Activated CD8-positive, alpha-beta T cell treated with anti-CD3 and anti-CD28 coated beads, Interleukin-2, amount 10 ng/mL, durations not matched to agents 7 days and 5 days (primary cell): ENCODE results near the gene PLA2G2D. TPM values are rescaled to one million over a fixed set of nuclear protein-coding genes. Genes with fewer than 3 reads are reported as not detected.
A peak's percentile ranks its signal among the peaks of the same experiment; 100 is the strongest.

Experiments used
- ATAC-seq: fragments of 150-1000 bp; cut with Tn5 transposase; one replicate; pipeline ENCODE4 v1.10.0; 2021; ENCODE audit warnings: moderate library complexity
- CTCF ChIA-PET: fragments of 350-600 bp; sonication (Branson Sonifier 250); formaldehyde crosslinking; loops from one replicate; lab custom pipeline; 2021; ENCODE audit warnings: antibody characterized with exemption; lab: Charles Lee
- POLR2A ChIA-PET: fragments of 350-600 bp; sonication (Branson Sonifier 250); formaldehyde crosslinking; loops from one replicate; lab custom pipeline; 2021; ENCODE audit warnings: antibody characterized with exemption; lab: Charles Lee
- DNase-seq: peaks from one replicate; pipeline ENCODE4 v3.0.0-alpha.2; 2020
- H3K27ac Mint-ChIP-seq: one replicate; pipeline ENCODE4 v1.8.0; 2021; ENCODE audit warnings: mild to moderate bottlenecking, mixed read lengths
- H3K27me3 Mint-ChIP-seq: one replicate; pipeline ENCODE4 v1.8.0; 2021; ENCODE audit warnings: low read depth, mixed read lengths
- H3K36me3 Mint-ChIP-seq: one replicate; pipeline ENCODE4 v1.8.0; 2021; ENCODE audit warnings: low read depth, mixed read lengths
- H3K4me1 Mint-ChIP-seq: one replicate; pipeline ENCODE4 v1.8.0; 2021; ENCODE audit warnings: low read depth, mixed read lengths
- H3K4me3 Mint-ChIP-seq: one replicate; pipeline ENCODE4 v1.8.0; 2021; ENCODE audit warnings: mild to moderate bottlenecking, mixed read lengths
- H3K9me3 Mint-ChIP-seq: one replicate; pipeline ENCODE4 v1.8.0; 2022; ENCODE audit warnings: mixed read lengths; ENCODE audit not compliant: insufficient read depth
- total RNA-seq, 2 experiments: library from RNA; stranded (reverse); gene quantifications; one replicate each; pipeline ENCODE4 v1.2.3, GENCODE V29; 2021

PLA2G2D gene
- total RNA-seq, 2 experiments from 2014 or later: not detected

GRCh38 chr1:20093940-20094391 lies 25.4 kb downstream of the PLA2G2D start:
- ChIA-PET POLR2A (no interaction called here), CTCF (no interaction called here)
- H3K36me3 Mint-ChIP-seq: no peaks in the 10 kb centered on the region
- H3K27ac Mint-ChIP-seq: no peak overlapping the region
- no peaks in the 10 kb centered on the region for H3K9me3 Mint-ChIP-seq
- DNase-seq (no peak), ATAC-seq (no peak)
- H3K4me1 Mint-ChIP-seq: no peaks in the 10 kb centered on the region
- H3K4me3 Mint-ChIP-seq: no peak overlapping the region
- peaks cover 31% of the 10 kb centered on the region for H3K27me3 Mint-ChIP-seq

DNA sequence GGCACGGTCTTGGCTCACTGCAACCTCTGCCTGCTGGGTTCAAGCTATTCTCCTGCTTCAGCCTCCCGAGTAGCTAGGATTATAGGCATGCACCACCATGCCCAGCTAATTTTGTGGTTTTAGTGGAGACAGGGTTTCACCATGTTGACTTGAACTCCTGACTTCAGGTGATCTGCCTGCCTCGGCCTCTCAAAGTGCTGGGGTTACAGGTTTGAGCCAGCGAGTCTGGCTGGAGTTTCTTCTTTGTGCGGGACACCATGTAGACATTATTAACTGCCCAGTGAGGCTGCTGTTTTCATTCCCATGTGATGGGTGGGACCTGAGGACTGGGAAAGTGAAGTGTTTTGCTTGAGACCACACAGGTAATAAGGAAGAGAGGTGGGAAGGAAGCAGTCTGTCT lies 26.0 kb downstream of the PLA2G2D start:
- Mint-ChIP-seq H3K4me1 (no peaks in the 10 kb centered on the region), H3K27ac (no peak overlapping the region), H3K9me3 (no peaks in the 10 kb centered on the region), H3K27me3 (peaks cover 31% of the 10 kb centered on the region), H3K36me3 (no peaks in the 10 kb centered on the region), H3K4me3 (no peak overlapping the region)
- DNase-seq (no peak), ATAC-seq (no peak)
- CTCF ChIA-PET: interaction anchor here (1.1 kb wide), 1 partner anchor 102 kb away, joined by 4 read pairs; no protein-coding TSS in a partner anchor
- POLR2A ChIA-PET: no interaction called here

DNA sequence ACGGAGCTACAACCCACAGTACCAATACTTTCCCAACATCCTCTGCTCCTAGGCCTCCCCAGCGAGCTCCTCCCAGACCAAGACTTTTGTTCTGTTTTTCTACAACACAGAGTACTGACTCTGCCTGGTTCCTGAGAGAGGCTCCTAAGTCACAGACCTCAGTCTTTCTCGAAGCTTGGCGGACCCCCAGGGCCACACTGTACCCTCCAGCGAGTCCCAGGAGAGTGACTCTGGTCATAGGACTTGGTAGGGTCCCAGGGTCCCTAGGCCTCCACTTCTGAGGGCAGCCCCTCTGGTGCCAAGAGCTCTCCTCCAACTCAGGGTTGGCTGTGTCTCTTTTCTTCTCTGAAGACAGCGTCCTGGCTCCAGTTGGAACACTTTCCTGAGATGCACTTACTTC lies 28.7 kb downstream of the PLA2G2D start:
- Mint-ChIP-seq H3K4me3 (no peak overlapping the region), H3K27ac (no peak overlapping the region), H3K36me3 (no peaks in the 10 kb centered on the region), H3K9me3 (no peaks in the 10 kb centered on the region), H3K27me3 (peaks cover 25% of the 10 kb centered on the region), H3K4me1 (no peaks in the 10 kb centered on the region)
- ChIA-PET POLR2A (no interaction called here), CTCF (interaction anchor here (1.2 kb wide), 1 partner anchor 11 kb away, joined by 3 read pairs; no protein-coding TSS in a partner anchor)
- ATAC-seq (no peak), DNase-seq (no peak)

DNA sequence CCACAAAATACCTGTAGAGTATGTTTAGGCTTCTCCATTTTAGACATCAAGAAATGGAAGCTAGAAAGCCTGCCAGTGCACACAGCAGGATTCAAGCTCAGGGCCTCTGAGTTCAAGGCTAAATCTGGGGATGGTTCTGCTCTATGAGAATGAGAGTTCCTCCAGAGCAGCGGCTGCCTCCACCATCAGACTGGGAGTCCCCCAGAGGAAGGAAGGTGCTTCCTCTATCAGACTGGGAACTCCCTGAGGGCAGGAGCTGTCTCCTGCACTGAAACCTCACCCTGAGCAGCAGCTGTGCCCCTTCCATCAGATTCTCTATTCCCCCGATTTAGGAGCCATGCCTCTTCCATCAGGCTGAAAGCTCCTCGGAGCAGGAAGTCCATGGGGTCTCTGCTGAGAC lies 29.2 kb downstream of the PLA2G2D start:
- Mint-ChIP-seq H3K4me3 (no peak overlapping the region), H3K9me3 (no peaks in the 10 kb centered on the region), H3K27me3 (peaks cover 20% of the 10 kb centered on the region), H3K4me1 (no peaks in the 10 kb centered on the region), H3K27ac (no peak overlapping the region), H3K36me3 (no peaks in the 10 kb centered on the region)
- ATAC-seq (no peak), DNase-seq (no peak)
- CTCF ChIA-PET: interaction anchor here (1.2 kb wide), 1 partner anchor 12 kb away, joined by 3 read pairs; no protein-coding TSS in a partner anchor
- POLR2A ChIA-PET: no interaction called here

- Mint-ChIP-seq H3K27ac (no peak overlapping the region), H3K36me3 (no peaks in the 10 kb centered on the region), H3K4me1 (no peaks in the 10 kb centered on the region), H3K27me3 (peaks cover 17% of the 10 kb centered on the region), H3K9me3 (no peaks in the 10 kb centered on the region), H3K4me3 (no peak overlapping the region)
- no peak for DNase-seq
- ChIA-PET POLR2A (no interaction called here), CTCF (interaction anchor here (1.2 kb wide), 1 partner anchor 13 kb away, joined by 3 read pairs; no protein-coding TSS in a partner anchor)
- no peak for ATAC-seq
Measured at GRCh38 chr1:20089328-20090077, 29.8 kb downstream of the PLA2G2D start.

GRCh38 chr1:20087668-20088067 lies 31.7 kb downstream of the PLA2G2D start:
- no peak for DNase-seq
- H3K4me1 Mint-ChIP-seq: no peaks in the 10 kb centered on the region
- H3K27me3 Mint-ChIP-seq: peaks cover 14% of the 10 kb centered on the region
- no peaks in the 10 kb centered on the region for H3K36me3 Mint-ChIP-seq
- no peak overlapping the region for H3K27ac Mint-ChIP-seq
- ChIA-PET POLR2A (no interaction called here), CTCF (no interaction called here)
- no peak for ATAC-seq
- H3K4me3 Mint-ChIP-seq: no peak overlapping the region
- no peaks in the 10 kb centered on the region for H3K9me3 Mint-ChIP-seq

DNA sequence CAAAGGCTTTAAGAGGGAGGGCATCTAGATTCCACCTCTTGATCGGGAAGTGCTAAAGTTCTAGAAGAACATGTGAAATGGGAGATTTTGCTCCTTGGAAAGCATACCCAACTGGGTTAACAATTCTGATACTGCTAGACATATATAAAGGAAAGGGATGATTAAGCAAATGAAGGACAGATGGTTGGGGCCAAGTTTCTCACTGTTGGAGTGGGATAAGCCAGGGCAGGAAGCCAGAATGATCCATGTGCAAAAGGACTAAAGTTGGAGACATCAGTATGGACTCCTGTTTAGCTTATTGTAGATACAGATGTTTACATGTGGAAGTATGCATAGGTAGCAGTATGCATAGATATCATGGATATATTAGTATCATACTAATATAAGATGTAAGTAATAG lies 32.5 kb downstream of the PLA2G2D start:
- Mint-ChIP-seq H3K4me3 (no peak overlapping the region), H3K27me3 (peaks cover 18% of the 10 kb centered on the region), H3K4me1 (peaks cover 1% of the 10 kb centered on the region), H3K27ac (no peak overlapping the region), H3K36me3 (no peaks in the 10 kb centered on the region), H3K9me3 (no peaks in the 10 kb centered on the region)
- DNase-seq (no peak), ATAC-seq (no peak)
- POLR2A ChIA-PET: no interaction called here
- CTCF ChIA-PET: no interaction called here

GRCh38 chr1:20083178-20083944 lies 36.0 kb downstream of the PLA2G2D start:
- no peaks in the 10 kb centered on the region for H3K36me3 Mint-ChIP-seq
- H3K27me3 Mint-ChIP-seq: peaks cover 34% of the 10 kb centered on the region
- ChIA-PET POLR2A (no interaction called here), CTCF (no interaction called here)
- H3K9me3 Mint-ChIP-seq: no peaks in the 10 kb centered on the region
- no peak overlapping the region for H3K27ac Mint-ChIP-seq
- no peak overlapping the region for H3K4me3 Mint-ChIP-seq
- peaks cover 22% of the 10 kb centered on the region for H3K4me1 Mint-ChIP-seq
- no peak for ATAC-seq
- no peak for DNase-seq

DNA sequence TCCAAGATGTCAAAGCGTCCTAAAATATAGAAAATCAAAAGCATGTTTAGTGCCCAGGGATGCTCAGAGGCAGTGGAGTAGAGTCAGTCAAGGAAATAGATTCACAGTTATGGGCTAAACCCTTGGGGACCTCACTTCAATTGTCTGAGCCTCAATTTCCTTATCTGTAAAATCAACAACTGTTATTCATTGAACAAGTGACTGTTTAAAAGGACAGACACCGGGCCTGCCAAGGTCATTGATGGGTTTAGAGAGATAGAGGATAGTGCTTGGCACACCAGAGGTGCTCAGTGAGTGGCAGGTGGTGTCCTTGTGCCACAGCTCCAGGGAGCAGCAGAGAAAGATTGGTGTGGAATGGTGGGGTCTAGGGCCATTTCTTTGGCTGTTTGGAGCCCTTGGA lies 36.6 kb downstream of the PLA2G2D start:
- ATAC-seq (no peak), DNase-seq (no peak)
- no peaks in the 10 kb centered on the region for H3K36me3 Mint-ChIP-seq
- H3K4me1 Mint-ChIP-seq: peaks cover 28% of the 10 kb centered on the region
- peaks cover 40% of the 10 kb centered on the region for H3K27me3 Mint-ChIP-seq
- ChIA-PET CTCF (no interaction called here), POLR2A (no interaction called here)
- no peak overlapping the region for H3K4me3 Mint-ChIP-seq
- H3K27ac Mint-ChIP-seq: no peak overlapping the region
- no peaks in the 10 kb centered on the region for H3K9me3 Mint-ChIP-seq

DNA sequence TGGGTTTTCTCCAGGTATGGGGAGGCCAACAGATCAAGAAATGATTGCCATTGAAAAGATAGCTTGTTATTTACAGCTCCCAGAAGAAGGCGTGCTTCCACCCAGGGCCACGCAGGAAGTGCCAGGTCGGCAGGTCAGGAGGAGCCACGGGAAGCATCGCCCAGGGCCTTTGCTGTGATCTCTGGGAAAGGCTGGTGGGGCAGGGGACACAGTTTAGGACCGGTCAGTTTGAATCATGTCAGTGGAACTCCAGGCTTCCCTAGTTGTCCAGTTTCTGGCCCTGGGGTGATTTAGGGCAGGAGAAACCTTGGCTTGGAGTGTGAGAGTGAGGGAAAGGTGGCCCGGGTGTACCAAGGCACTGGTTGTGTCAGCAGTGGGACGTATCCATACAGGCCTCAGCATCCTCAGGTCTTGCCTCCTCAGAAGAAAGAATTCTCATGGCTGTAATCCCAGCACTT lies 38.0 kb downstream of the PLA2G2D start:
- Mint-ChIP-seq H3K4me3 (peak overlapping the region; percentile 42), H3K27me3 (peaks cover 54% of the 10 kb centered on the region), H3K27ac (peak overlapping the region; percentile 26), H3K36me3 (no peaks in the 10 kb centered on the region), H3K4me1 (peaks cover 30% of the 10 kb centered on the region), H3K9me3 (no peaks in the 10 kb centered on the region)
- DNase-seq (no peak), ATAC-seq (no peak)
- ChIA-PET POLR2A (no interaction called here), CTCF (interaction anchor here (0.9 kb wide), 1 partner anchor 21 kb away, joined by 4 read pairs; no protein-coding TSS in a partner anchor)

DNA sequence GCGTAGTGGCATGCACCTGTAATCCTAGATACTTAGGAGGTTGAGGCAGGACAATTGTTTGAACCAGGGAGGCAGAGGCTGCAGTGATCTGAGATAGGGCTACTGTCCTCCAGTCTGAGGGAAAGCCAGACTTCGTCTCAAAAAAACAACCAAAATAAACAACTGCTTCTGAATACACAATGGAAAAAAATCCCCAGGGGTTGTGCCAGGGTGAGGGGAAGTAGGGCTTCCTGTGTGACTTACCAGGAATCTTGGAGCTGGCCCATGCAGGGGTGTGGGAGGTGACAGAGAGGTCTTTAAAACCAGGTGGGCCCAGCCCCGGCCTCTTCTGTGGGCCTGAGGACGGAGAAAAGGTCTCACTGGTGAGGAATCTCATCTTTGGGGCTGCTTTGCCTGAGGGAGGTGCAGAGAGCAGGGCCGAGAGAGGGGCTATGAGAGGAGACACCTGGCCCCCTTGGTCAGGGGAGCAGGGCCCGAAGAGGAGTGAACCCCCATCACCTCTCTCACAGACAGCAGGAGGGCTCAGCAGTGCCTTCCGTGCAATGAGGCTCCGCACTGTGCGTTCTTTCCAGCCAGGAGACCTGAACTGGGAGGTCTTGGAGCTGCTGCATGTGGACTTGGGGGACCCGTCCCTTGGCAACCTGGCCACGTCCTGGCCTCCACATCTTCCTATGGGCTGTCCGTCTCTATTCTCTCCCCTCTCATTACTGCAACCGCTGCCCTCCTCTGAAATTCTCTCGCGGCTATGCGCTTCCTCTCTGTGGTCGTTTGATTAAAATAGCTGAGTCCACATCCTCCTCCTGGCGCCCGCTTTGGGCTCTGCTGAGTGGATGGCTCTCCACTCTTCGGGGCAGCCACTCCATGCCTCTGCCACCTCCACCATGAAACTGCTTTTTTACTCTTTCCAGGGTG lies 38.6 kb downstream of the PLA2G2D start:
- peak overlapping the region; percentile 26 for H3K27ac Mint-ChIP-seq
- H3K36me3 Mint-ChIP-seq: no peaks in the 10 kb centered on the region
- peaks cover 59% of the 10 kb centered on the region for H3K27me3 Mint-ChIP-seq
- no peaks in the 10 kb centered on the region for H3K9me3 Mint-ChIP-seq
- CTCF ChIA-PET: interaction anchor here (0.9 to 1.2 kb wide), 2 partner anchors 21 to 163 kb away, joined by 4 to 5 read pairs; no protein-coding TSS in a partner anchor
- POLR2A ChIA-PET: no interaction called here
- peak; percentile 91 for ATAC-seq
- peak; percentile 64 for DNase-seq
- H3K4me3 Mint-ChIP-seq: peak overlapping the region; percentile 42
- peaks cover 30% of the 10 kb centered on the region for H3K4me1 Mint-ChIP-seq
